ENCODE measurements around the gene ASB7. TPM values are rescaled to one million over a fixed set of nuclear protein-coding genes. Genes with fewer than 3 reads are reported as not detected.

Gene ASB7
- total RNA-seq, 2 donors from 2014 or later, result 13.0 to 17.9 TPM

DNA sequence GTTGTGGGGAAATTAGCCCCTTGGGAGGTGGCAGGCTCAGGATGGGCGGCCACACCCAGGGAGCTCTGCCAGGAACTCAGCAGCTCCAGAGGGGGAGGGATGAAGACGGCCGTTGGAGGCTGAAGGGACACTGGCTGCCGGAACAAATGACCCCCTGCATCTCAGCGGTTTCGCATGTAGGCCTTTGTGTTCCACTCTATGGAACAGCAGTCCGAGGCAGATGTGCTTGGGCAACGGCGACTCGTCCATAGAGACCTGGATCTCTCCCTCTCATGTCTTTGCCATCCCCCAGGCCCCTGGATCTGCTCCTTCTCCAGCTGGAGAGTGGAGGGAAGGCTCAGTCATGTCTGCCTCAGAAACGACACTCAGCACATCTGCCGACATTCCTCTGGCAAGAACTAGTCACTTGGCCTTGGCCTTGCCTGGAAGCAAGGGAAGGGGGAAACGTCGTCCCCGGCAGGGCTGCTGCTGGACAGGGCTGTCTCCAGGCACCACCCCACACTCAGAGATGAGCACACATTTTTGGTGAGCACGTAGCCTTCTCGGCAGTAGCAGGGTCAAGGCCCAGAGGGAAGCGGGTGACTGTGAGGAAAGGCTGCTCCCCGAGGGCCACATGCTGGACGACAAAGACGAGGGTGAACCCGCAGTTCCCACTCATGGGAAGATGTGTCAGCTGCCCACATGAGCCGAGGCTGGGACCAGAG lies 83.8 kb downstream of the ASB7 start:
- Mint-ChIP-seq H3K27me3 (peaks cover 37% of the 10 kb centered on the region), H3K4me3 (no peak overlapping the region), H3K4me1 (no peaks in the 10 kb centered on the region), H3K36me3 (ENCODE audit: low read depth) (no peaks in the 10 kb centered on the region), H3K27ac (no peak overlapping the region)
- DNase-seq (no peak), ATAC-seq (no peak)
- H3K9me3 ChIP-seq (ENCODE audit: control insufficient read depth, low read length, poor library complexity, severe bottlenecking), result no peaks in the 10 kb centered on the region

DNA sequence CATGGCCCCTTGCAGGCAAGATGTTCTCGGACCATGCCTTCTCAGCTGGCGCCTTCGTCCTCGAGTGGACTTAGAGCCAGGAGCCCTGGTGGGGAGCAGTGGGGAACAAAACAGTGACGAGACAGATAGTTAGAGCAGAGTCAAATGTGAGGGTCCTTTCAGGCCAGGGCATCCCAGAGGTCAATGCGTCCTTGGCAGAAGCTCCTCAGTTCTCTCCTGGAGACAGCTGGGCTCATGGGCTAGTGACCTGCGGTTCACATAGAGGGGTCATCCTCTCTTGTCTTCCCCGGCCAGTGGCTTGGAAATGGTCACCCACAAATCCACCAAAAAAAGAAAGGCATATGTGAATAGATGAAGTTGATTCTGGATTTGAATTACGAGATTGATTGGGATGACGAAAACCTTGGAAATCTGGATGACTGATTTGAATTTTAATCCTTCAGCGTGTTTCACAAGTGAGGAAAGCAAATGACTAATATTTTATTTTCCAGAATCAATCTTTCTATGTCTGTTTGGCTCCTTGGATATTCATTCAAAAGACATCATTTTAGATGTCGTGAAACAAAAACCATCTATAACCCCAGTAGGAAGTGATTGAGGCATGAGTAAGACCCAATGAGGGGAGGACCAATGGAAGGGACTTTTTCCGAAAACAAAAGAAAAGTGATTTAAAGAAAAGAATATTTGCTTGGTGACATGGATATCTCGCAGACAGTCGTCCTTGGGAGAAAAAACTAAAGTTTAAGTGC lies 84.5 kb downstream of the ASB7 start:
- no peak for DNase-seq
- Mint-ChIP-seq H3K36me3 (ENCODE audit: low read depth) (no peaks in the 10 kb centered on the region), H3K27me3 (peaks cover 38% of the 10 kb centered on the region), H3K4me3 (no peak overlapping the region), H3K4me1 (no peaks in the 10 kb centered on the region), H3K27ac (no peak overlapping the region)
- no peaks in the 10 kb centered on the region for H3K9me3 ChIP-seq (ENCODE audit: control insufficient read depth, low read length, poor library complexity, severe bottlenecking)
- ATAC-seq, result no peak

DNA sequence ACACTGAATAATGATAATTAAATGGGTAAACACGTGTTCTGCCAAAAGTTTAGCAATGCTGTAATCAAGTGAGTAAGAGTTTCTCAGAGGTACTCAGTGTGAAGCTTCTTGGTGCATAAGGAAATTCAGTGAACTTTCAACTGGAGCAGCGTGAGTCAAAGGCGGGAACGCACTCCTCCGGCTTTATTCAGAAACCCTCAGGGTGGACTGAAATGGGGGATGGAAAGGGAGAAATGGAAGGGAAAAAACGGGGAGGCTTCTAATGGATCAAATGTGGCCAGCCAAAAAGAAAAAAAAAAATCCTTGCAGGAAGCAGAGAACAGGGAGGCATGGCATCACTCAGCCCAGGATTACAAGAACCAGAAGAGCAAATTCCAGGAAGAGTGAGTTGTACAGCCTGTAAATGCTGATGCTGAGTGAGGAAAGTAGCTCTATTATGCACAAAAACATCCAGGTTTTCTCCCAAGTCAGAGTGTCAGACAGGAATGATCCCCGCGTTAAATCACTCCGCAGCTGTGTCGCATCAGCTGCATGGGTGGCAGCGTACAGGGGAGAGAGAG lies 85.3 kb downstream of the ASB7 start:
- no peak for DNase-seq
- no peaks in the 10 kb centered on the region for H3K4me1 Mint-ChIP-seq
- no peak for ATAC-seq
- H3K27me3 Mint-ChIP-seq, result peaks cover 45% of the 10 kb centered on the region
- no peaks in the 10 kb centered on the region for H3K9me3 ChIP-seq (ENCODE audit: control insufficient read depth, low read length, poor library complexity, severe bottlenecking)
- H3K36me3 Mint-ChIP-seq (ENCODE audit: low read depth), result no peaks in the 10 kb centered on the region
- H3K27ac Mint-ChIP-seq, result no peak overlapping the region
- H3K4me3 Mint-ChIP-seq, result no peak overlapping the region

DNA sequence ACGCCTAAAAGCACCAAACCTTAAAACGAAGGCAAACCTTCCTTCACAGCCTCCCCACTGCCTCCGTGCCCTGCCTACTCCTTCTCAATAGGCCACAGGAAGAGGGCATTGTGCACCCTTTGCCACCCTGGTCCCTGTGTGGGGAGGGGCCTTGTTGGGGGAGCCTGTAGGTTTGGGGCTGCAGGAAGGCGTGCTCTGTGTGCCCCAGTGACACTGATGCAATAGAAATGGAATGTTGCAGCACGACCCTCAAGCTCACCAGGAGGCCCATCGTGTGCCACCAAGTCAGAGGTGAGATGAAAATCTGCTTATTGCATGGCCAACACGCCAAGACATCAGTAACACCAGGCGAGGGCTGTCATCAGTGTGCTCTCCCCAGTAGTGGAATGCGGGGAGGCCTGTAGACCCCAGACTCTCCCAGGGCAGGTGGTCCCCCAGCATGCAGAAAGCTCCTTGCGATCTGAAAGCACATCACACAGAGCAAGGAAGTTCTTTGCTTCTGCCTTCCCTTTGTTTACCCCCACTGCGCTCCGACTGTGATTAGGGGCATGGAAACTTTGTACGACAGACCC lies 86.2 kb downstream of the ASB7 start:
- H3K4me3 Mint-ChIP-seq, result no peak overlapping the region
- H3K27me3 Mint-ChIP-seq, result peaks cover 44% of the 10 kb centered on the region
- no peak overlapping the region for H3K27ac Mint-ChIP-seq
- no peaks in the 10 kb centered on the region for H3K4me1 Mint-ChIP-seq
- DNase-seq (no peak), ATAC-seq (no peak)
- no peaks in the 10 kb centered on the region for H3K36me3 Mint-ChIP-seq (ENCODE audit: low read depth)
- H3K9me3 ChIP-seq (ENCODE audit: control insufficient read depth, low read length, poor library complexity, severe bottlenecking), result no peaks in the 10 kb centered on the region

DNA sequence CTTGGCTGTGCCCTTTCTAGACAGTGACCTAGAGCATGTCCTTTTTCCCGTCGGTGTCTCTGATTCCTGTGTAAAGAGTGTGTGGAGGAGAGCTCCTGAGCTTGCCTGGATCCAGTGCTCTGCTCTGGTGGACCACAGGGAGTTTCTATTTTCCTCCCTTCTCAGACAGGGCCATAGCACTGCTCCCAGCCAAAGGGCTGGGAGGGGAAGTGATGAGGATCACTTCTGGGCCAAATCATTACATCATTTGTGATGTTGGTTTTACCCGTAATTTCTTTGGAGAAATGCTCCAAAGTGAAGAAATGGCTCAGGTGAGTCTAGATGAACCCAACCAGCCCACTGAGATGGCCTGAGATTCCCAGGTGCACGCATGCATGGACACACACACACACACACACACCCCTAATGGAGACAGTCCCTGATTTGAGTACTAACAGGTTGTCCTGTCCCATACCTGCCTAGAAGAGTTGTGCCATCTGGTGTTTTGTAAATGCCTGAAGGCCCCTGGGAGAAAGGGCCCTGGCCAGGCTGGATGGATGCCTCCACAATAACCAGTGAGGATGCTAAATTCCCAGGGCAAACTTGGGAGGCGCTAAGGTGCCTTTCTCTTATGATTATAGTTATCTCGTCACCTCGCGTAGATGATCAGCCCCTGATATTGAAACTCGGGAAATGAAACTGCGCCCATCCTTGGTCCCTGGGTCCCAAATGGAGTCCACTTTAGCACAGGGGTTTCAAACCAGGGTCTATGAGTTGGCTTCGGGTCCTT lies 86.9 kb downstream of the ASB7 start:
- H3K9me3 ChIP-seq (ENCODE audit: control insufficient read depth, low read length, poor library complexity, severe bottlenecking), result no peaks in the 10 kb centered on the region
- Mint-ChIP-seq H3K27me3 (peaks cover 46% of the 10 kb centered on the region), H3K4me3 (no peak overlapping the region), H3K4me1 (no peaks in the 10 kb centered on the region), H3K36me3 (ENCODE audit: low read depth) (no peaks in the 10 kb centered on the region), H3K27ac (no peak overlapping the region)
- no peak for DNase-seq
- ATAC-seq, result no peak

DNA sequence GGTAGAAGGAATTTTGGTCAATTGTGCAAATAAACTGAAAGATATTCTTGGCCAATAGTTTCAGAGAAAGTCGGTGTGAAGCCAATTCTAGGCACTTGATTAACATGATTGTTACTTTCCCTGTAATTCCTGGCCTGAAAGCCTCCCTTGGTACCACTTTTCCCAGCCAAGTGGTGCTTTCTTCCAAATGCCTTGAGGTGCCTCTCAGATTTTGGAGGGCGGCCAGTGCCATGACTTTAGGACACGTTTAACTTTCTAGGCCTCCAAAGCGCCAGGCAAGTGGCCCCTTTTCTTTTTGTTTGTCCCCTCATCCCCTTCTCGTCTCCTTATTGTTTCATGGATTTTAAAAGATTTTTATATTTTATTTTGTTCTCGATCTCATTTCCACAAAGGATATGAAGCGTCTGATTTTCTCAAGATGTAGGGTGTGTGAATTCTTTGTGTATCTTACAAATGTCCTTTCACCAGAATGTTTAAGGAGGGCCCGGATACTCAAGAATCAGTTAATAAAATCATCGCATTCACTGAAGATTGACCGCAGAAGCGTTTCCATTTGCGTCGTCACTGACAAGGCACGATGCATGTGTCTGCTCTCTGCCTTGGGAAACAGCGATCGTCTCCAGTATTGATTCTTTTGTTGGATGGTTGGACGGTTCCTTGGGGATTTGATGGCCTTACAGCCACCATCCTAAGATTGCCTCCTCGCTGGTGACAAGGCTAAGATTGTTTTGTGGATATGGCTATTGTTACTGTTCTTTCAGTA lies 87.8 kb downstream of the ASB7 start:
- no peak overlapping the region for H3K4me3 Mint-ChIP-seq
- H3K27ac Mint-ChIP-seq, result no peak overlapping the region
- DNase-seq (no peak), ATAC-seq (no peak)
- no peaks in the 10 kb centered on the region for H3K36me3 Mint-ChIP-seq (ENCODE audit: low read depth)
- H3K27me3 Mint-ChIP-seq, result peaks cover 42% of the 10 kb centered on the region
- no peaks in the 10 kb centered on the region for H3K4me1 Mint-ChIP-seq
- H3K9me3 ChIP-seq (ENCODE audit: control insufficient read depth, low read length, poor library complexity, severe bottlenecking), result no peaks in the 10 kb centered on the region

DNA sequence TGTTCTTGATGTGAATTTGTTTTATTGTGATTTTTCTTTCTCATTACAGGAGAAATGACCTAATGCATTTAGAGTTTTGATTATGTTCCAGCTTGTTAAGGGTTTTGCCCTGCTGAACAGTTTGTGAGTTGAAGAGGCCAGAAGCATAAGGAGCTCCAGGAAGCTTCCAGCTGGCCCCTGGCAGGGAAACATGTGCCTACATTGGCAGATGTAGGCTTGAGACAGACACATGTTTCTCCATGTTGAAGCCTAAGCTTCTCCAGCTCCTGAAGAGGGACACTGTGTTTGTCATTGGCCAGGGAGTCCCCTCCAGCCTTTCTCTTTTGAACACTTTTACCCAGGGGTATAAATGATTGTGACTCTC lies 88.4 kb downstream of the ASB7 start:
- Mint-ChIP-seq H3K27ac (no peak overlapping the region), H3K4me3 (no peak overlapping the region), H3K27me3 (peaks cover 42% of the 10 kb centered on the region), H3K4me1 (no peaks in the 10 kb centered on the region), H3K36me3 (ENCODE audit: low read depth) (no peaks in the 10 kb centered on the region)
- ATAC-seq, result no peak
- H3K9me3 ChIP-seq (ENCODE audit: control insufficient read depth, low read length, poor library complexity, severe bottlenecking), result no peaks in the 10 kb centered on the region
- DNase-seq, result no peak

DNA sequence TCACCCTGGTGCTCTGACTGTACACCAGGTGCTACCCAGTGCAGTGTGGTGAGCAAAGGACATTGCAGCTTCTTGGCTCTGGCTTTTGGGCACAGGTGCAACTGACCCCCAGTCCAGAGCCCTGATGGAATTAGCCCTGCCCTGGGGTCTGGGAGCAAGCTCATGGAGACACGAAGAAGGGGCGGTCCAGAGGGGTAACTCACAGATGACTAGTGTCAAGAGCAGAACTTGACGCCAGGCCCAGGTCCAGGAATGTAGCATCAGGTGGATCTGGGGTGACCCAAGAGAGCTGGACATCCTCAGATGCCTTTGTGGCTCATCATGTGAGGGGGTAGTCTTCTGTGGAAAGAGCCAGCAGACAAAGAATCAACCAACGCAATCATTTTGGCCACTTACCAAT lies 88.9 kb downstream of the ASB7 start:
- H3K27me3 Mint-ChIP-seq, result peaks cover 40% of the 10 kb centered on the region
- no peak overlapping the region for H3K4me3 Mint-ChIP-seq
- DNase-seq (no peak), ATAC-seq (no peak)
- H3K36me3 Mint-ChIP-seq (ENCODE audit: low read depth), result no peaks in the 10 kb centered on the region
- H3K27ac Mint-ChIP-seq, result no peak overlapping the region
- H3K4me1 Mint-ChIP-seq, result no peaks in the 10 kb centered on the region
- no peaks in the 10 kb centered on the region for H3K9me3 ChIP-seq (ENCODE audit: control insufficient read depth, low read length, poor library complexity, severe bottlenecking)

DNA sequence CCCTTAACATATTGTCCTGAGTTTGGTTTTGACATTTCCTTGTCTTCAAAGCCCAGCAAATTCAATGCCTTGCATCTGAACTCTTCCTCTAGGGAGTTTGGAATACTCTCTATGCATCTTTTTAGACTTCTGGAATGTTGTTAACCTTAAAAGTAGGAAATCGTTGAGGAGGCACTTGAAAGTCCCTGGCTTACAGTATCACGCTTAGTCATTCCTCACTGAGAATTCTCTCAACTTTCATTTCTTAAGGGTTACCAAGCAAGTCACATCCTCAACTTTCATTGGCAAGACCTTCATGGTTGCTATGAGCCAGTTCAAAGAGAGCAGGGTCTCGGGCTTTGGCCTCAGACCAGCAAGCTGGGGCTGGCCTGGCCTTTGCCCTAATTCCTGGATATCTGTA lies 89.9 kb downstream of the ASB7 start:
- Mint-ChIP-seq H3K4me1 (no peaks in the 10 kb centered on the region), H3K4me3 (no peak overlapping the region), H3K36me3 (ENCODE audit: low read depth) (no peaks in the 10 kb centered on the region), H3K27ac (no peak overlapping the region), H3K27me3 (peaks cover 37% of the 10 kb centered on the region)
- DNase-seq (no peak), ATAC-seq (no peak)
- no peaks in the 10 kb centered on the region for H3K9me3 ChIP-seq (ENCODE audit: control insufficient read depth, low read length, poor library complexity, severe bottlenecking)

DNA sequence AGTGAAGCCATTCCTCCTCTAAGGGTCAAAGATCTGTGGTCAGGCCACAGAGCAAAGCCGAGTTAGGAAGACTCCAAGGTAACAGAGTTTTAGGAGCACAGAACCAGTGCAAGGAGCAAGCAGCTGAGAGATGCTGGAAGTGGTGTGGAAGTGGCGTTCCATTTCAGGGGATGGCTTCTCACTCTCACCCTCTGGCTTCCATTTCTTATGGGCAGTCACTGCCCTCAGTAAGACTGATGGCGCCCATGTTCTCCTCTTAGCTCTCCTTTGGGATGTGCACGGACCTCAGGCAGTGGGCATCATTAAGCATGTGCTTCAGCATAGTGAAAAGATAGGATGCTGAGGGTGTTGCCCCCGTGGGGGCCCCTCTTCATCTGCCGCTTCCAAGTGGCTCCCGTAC lies 90.3 kb downstream of the ASB7 start:
- no peaks in the 10 kb centered on the region for H3K36me3 Mint-ChIP-seq (ENCODE audit: low read depth)
- no peak overlapping the region for H3K4me3 Mint-ChIP-seq
- H3K4me1 Mint-ChIP-seq, result no peaks in the 10 kb centered on the region
- no peaks in the 10 kb centered on the region for H3K9me3 ChIP-seq (ENCODE audit: control insufficient read depth, low read length, poor library complexity, severe bottlenecking)
- peaks cover 34% of the 10 kb centered on the region for H3K27me3 Mint-ChIP-seq
- ATAC-seq, result no peak
- no peak for DNase-seq
- no peak overlapping the region for H3K27ac Mint-ChIP-seq

DNA sequence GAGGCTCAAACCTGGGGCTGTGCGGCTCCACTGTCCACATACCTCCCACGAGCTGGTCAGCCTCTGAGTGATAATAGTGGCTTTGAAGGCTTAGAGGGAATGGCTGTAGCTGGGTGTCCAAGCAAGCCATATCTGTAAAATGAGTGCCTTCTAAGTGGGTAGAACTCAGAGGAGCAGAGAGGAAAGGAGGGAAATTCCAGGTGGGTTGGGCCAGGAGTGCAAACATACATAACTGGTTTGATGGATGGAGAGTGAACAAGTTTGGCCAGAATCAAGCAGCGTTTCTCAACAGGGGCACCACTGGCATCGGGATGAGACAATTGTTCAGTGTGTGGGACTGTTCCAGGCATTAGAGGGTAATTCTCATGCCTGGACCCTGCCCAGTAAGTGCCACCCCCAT lies 91.1 kb downstream of the ASB7 start:
- Mint-ChIP-seq H3K4me3 (no peak overlapping the region), H3K36me3 (ENCODE audit: low read depth) (no peaks in the 10 kb centered on the region), H3K4me1 (no peaks in the 10 kb centered on the region), H3K27ac (no peak overlapping the region), H3K27me3 (peaks cover 31% of the 10 kb centered on the region)
- H3K9me3 ChIP-seq (ENCODE audit: control insufficient read depth, low read length, poor library complexity, severe bottlenecking), result no peaks in the 10 kb centered on the region
- DNase-seq (no peak), ATAC-seq (no peak)

DNA sequence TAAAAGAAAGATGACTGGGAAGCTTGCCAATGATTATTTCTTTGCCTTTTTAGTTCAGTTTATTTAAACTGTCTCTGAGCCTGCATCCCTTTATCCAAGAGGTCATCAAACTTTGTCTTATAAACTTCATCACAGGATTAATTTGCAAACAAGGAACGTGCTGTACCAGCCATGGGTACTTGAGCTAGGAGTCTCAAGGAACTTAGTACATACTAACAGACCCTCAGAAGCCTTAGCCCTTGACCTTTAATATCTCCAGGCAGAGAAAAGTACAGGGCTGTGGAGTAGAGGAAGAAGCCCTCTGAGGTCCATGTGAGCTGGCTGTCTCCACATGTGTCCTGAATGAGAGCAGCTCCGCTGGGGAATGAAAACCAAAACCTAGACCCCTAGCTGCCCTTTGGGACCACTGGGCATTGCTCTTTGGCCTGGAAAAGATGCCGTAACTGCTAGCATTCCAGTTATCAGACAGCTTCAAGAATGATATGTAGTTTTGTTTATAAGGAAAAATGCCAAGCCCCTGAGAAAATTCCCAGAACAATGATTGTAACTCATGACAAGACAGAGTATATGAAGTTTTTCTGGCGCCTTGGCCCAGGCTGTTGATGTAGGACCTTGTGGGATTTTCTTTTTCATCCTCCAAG lies 92.1 kb downstream of the ASB7 start:
- no peaks in the 10 kb centered on the region for H3K9me3 ChIP-seq (ENCODE audit: control insufficient read depth, low read length, poor library complexity, severe bottlenecking)
- peaks cover 31% of the 10 kb centered on the region for H3K27me3 Mint-ChIP-seq
- DNase-seq (no peak), ATAC-seq (no peak)
- H3K4me3 Mint-ChIP-seq, result no peak overlapping the region
- H3K27ac Mint-ChIP-seq, result no peak overlapping the region
- no peaks in the 10 kb centered on the region for H3K4me1 Mint-ChIP-seq
- no peaks in the 10 kb centered on the region for H3K36me3 Mint-ChIP-seq (ENCODE audit: low read depth)
